ENCODE results near the gene CCDC54.

DNA sequence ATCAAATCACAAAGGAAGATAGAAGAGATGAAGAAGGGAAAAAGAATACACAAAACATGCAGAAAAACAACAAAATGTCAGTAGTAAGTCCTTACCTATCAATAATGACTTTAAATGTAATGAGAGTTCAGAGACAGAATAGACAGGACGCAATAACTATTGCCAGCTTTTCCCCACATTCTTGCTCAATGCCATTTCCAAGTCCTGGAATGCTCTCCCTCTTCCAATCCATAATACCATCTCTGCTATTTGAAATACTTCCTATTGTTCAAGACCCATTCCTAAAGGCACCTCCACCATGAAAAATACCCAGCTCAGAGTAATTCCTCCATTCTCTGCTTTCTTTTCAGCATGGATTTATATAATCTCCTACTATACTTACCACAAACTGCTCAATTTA lies 33.4 kb downstream of the CCDC54 start:
- TF ChIP-seq, protein P1, sequence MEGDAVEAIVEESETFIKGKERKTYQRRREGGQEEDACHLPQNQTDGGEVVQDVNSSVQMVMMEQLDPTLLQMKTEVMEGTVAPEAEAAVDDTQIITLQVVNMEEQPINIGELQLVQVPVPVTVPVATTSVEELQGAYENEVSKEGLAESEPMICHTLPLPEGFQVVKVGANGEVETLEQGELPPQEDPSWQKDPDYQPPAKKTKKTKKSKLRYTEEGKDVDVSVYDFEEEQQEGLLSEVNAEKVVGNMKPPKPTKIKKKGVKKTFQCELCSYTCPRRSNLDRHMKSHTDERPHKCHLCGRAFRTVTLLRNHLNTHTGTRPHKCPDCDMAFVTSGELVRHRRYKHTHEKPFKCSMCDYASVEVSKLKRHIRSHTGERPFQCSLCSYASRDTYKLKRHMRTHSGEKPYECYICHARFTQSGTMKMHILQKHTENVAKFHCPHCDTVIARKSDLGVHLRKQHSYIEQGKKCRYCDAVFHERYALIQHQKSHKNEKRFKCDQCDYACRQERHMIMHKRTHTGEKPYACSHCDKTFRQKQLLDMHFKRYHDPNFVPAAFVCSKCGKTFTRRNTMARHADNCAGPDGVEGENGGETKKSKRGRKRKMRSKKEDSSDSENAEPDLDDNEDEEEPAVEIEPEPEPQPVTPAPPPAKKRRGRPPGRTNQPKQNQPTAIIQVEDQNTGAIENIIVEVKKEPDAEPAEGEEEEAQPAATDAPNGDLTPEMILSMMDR (IDR thresholded peaks at IDR 0.05; ENCODE audit: poor library complexity): no peak
- TF ChIP-seq EZH2 (IDR thresholded peaks at IDR 0.05; ENCODE audit: borderline replicate concordance): no peak
- TF ChIP-seq EZH2phosphoT487 (IDR thresholded peaks at IDR 0.05; ENCODE audit: low read depth, severe bottlenecking, unreplicated experiment): no peak

Measured in hepatocyte (in vitro differentiated cells).